HG03280 (cell line): ENCODE results near the gene HTR7.
"Not testable (repeated sequence)": the region's sequence is repeated elsewhere in the genome, so short reads cannot be mapped to it uniquely, and the experiment has no call there.

ENCODE experiments used
- ATAC-seq: cut with Tn5 transposase; IDR thresholded peaks from one replicate; pipeline ENCODE4 v1.9.1; 2021; ENCODE audit warnings: mild to moderate bottlenecking, moderate library complexity; ENCODE audit not compliant: unreplicated experiment

The HTR7 gene

DNA sequence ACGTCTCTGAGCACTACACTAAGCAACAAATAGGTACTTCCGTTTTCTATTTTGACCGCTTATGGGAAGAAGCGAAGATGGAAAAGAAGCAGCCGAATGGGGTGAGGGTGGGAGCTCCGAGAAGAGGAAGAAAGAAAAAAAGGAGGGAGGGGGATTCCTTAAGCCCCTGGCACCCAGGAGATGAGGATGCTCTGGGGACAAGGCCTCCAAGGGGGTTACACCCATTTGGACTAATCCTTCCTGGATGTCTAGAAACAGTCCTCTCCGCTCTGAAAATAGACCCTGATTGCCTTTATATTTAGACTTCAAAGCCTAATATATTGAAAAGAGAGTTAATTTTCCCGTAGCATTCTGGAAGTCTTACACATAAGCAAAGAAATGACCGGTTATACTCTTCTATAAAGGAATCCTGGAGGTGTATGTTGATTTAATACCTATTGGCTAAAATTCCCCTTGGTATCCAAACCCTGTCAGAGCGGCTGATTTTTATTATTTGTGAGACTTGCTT is 676 bp upstream of the HTR7 start:
- ATAC-seq: no peak

- no peak for ATAC-seq
Observed at GRCh38 chr10:90856964-90857634, 740 bp downstream of the HTR7 start.

- no peak for ATAC-seq
Observed at GRCh38 chr10:90856261-90856660, 1.6 kb downstream of the HTR7 start.

- no peak for ATAC-seq
Observed at GRCh38 chr10:90855126-90855525, 2.7 kb downstream of the HTR7 start.

DNA sequence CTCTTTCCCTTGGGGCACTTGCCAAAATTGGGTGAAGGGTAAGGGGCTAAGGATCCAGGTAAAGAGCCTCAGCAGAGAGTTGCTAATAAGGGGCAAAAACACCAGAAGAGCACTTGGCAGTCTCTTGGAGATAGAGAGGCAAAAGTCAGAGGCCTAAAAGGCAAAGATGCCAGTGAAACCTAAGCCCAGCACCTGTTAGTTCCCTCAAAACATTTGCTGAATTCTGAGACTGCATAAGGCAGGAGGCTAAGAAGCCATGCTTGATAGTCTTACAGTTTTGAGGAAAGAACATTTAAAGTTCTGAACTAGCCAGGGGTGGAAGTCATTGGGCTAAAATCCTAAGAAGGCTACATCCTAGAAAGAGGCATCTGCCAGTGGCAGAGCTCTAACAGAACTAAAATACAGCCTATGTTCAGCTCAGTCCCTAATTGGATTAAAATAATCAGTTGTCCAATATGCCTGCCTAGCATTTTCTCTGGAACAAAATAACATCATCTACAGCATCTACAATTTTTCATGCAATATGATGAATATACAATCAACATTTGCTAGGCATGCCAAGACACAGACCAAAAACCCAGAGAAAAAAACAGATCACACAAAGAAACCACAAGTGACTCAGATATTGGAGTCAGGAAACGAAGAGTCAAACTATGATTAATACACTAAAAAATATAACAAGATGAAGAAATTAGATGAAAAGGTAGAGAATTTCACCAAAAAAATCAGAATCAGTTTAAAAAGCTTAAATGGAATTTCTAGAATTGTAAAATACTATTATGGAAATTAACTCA is 7.7 kb downstream of the HTR7 start:
- ATAC-seq: no peak

DNA sequence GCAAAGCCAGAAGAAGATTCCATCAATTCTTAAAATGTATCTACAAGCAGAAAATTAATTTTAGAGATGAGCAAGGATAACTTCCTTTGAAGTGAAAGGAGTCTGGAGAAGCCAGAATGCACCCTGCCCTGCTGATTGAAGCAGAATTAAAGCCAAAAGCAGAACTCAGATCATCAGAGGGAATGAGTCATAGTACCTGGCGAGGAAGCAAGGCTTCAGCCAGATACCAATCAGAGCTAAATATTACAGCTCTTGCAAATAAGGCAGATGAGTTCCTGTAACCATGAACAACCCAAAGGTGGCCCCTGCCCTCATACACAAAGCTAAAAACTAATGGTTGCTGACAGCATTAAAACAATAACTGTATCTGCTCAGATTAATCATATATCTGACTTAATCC is 10.4 kb downstream of the HTR7 start:
- ATAC-seq: no peak

DNA sequence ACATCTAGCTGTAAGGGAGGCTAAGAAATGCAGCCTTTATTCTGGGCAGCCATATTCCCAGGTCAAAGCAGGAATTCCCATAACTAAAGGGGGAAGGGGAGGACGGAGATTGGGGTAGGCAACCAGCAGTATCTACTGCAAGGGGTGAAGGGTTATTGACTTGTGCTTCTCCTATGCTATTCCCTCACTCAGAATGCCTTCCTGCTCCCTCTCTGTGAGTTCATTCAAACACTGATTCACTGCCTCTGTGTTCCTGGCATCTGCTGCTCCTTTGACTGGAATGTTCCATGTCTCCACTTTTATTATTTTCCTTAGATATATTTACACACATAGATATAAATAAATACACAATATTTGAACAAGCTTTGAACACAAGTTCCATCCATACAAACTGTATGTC is 11.1 kb downstream of the HTR7 start:
- no peak for ATAC-seq

DNA sequence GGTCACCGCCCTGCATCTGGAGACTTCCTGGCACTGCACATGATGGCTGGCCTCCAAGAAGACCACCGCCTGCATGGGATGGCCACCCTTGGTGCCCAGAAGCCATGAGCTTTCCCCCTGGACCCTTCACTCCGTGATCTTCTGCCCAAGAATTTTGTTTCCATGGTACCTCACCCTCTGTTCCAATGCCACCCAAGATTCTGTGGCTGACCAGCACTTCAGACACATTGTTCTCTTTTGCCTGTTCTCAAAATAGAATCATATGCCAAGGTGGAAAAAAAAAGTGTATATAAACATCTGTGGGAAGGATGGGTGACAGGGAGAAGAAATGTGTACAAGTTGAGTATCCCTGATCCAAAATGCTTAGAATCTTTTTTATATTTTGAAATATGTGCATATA is 12.1 kb downstream of the HTR7 start:
- ATAC-seq: no peak

GRCh38 chr10:90842725-90843124 is 15.1 kb downstream of the HTR7 start:
- no peak for ATAC-seq

GRCh38 chr10:90837486-90837885 is 20.4 kb downstream of the HTR7 start:
- ATAC-seq: no peak

DNA sequence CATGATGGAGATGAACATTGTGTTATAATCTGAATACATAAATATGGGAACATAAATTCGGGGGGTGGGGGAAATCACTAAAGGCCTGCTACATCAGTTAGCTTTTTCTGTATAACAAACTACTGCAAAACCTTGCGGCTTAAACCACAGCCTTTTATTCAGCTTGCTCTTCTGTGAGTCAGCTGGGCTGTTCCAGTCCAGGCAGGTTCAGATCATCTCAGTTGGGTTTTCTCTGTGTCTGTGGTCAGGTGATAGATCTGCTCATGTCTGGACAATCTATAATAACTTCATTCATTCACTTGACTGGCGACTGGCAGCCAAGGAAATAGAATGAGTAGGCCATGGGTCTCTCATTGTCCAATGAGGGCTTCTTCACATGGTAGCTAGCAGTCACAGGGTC is 23.5 kb downstream of the HTR7 start:
- no peak for ATAC-seq

DNA sequence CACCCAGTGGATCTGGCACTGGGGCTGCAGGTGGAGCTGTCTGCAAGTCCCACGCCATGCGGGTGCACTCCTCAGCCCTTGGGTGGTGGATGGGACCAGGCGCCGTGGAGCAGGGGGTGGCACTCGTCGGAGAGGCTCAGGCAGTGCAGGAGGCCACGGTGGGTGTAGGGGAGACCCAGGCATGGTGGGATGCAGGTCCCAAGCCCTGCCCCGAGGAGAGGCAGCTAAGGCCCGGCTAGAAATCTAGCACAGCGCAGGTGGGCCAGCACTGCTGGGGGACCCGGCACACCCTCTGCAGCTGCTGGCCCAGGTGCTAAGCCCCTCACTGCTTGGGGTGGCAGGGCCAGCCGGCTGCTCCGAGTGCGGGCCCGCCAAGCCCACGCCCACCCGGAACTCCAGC is 25.7 kb downstream of the HTR7 start:
- ATAC-seq: no peak

DNA sequence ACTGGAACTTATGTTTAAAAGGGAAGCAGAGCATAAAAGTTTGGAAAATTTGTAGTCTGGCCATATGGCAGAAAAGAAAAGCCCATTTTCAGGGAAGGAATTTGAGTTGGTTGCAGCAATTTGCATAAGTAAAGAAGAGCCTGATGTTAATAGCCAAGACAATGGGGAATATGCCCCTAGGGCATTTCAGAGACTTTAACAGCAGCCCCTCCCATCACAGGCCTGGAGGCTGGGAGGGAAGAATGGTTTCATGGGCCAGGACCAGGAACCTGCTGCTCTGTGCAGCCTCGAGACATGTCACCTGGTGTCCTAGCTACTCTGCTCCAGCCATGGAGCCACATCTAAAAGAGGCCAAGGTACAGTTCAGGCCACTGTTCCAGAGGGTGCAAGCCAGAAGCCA is 35.3 kb downstream of the HTR7 start:
- ATAC-seq: no peak

GRCh38 chr10:90821864-90822263 is 36.0 kb downstream of the HTR7 start:
- ATAC-seq: not testable (repeated sequence)

DNA sequence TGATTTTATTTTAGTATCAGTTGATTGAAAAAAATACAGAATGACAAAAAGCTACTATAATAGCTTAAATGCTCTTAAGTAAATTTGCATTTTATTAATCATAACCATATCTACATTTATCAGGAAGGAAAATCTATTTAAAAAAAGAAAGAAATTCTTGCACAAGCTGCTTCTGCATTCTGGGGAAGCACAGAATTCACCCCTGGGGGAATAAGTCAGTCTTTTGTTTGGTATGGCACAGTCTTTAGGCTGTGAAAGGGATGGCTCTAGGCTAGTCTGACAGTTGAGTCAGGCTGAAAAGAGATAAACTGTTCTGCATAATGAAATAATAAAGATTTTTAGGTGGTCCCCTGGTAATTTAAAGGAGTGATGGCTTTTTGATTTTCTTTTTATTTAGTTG is 37.9 kb downstream of the HTR7 start:
- ATAC-seq: no peak

DNA sequence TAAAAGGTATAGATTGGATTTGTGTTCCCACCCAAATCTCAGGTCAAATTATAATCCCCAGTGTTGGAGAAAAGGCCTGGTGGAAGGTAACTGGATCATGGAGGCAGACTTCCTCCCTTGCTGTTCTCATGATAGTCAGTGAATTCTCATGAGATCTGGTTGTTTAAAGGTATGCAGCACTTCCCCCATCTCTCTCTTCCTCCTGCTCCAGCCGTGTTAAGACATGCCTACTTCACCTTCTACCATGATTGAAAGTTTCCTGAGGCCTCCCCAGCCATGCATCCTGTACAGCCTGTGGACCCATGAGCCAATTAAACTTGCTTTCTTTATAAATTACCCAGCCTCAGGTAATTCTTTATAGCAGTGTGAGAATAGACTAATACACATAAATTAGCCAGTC is 39.1 kb downstream of the HTR7 start:
- ATAC-seq: no peak

GRCh38 chr10:90817128-90817889 is 40.5 kb downstream of the HTR7 start:
- ATAC-seq: no peak

GRCh38 chr10:90816466-90816865 is 41.4 kb downstream of the HTR7 start:
- no peak for ATAC-seq

GRCh38 chr10:90813594-90814365 is 44.1 kb downstream of the HTR7 start:
- ATAC-seq: no peak

GRCh38 chr10:90807106-90807505 is 50.7 kb downstream of the HTR7 start:
- ATAC-seq: not testable (repeated sequence)

GRCh38 chr10:90806677-90807076 is 51.2 kb downstream of the HTR7 start:
- ATAC-seq: no peak
